Measurements from ENCODE around the gene PLA2G4A.

DNA sequence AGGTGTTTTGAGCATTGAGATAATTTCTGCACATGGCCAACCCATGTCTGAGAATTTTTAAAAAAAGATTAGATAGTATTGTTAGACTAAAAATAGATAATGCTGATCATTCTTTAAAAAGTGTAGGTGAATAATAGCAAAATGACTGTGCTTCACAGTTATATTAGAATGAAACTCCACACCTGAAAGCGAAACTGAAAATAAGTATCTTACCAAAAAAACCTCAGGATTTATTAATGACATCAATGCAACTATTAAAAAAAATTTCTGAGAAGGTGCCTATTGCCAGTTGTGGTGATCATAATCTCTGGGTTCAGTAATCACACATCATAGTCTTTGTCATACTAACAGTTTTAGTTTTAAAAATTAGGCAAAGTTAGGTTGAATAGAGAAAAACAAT lies 36.5 kb downstream of the PLA2G4A start:
- TF ChIP-seq POLR2AphosphoS5 (IDR thresholded peaks at IDR 0.05; ENCODE audit: borderline replicate concordance, low read depth, low read length) = no peak
- TF ChIP-seq EZH2 (IDR thresholded peaks at IDR 0.05) = no peak
- TF ChIP-seq FOXP2 (optimal IDR thresholded peaks at IDR 0.05; ENCODE audit: control extremely low read depth, extremely low read length, insufficient read depth) = no peak

Measured in SK-N-MC (cell line).